GM19463 (cell line): Measurements from ENCODE around the gene POC1A.
A peak's percentile ranks its signal among the peaks of the same experiment; 100 is the strongest.
"Not testable (repeated sequence)": the region's sequence is repeated elsewhere in the genome, so short reads cannot be mapped to it uniquely, and the experiment has no call there.

Experiments used
- ATAC-seq: cut with Tn5 transposase; IDR thresholded peaks from one replicate; pipeline ENCODE4 v1.9.1; 2021; ENCODE audit warnings: mild to moderate bottlenecking, moderate library complexity; ENCODE audit not compliant: unreplicated experiment

Gene POC1A

GRCh38 chr3:52053307-52054304 is 100.6 kb downstream of the POC1A start:
- ATAC-seq, result no peak

- no peak for ATAC-seq
These were observed 101.4 kb downstream of the POC1A start for GRCh38 chr3:52052831-52053306.

- ATAC-seq, result no peak
These were observed 102.8 kb downstream of the POC1A start for GRCh38 chr3:52051444-52051843.

- ATAC-seq, result no peak
These were observed 103.7 kb downstream of the POC1A start for GRCh38 chr3:52050571-52050970.

GRCh38 chr3:52049503-52049902 is 104.7 kb downstream of the POC1A start:
- ATAC-seq, result no peak

- no peak for ATAC-seq
These were observed 106.8 kb downstream of the POC1A start for GRCh38 chr3:52047295-52047960.

- no peak for ATAC-seq
These were observed 107.4 kb downstream of the POC1A start for GRCh38 chr3:52046902-52047239.

- no peak for ATAC-seq
These were observed 107.9 kb downstream of the POC1A start for GRCh38 chr3:52046186-52046901.

GRCh38 chr3:52044869-52045619 is 109.2 kb downstream of the POC1A start:
- no peak for ATAC-seq

GRCh38 chr3:52043750-52044149 is 110.5 kb downstream of the POC1A start:
- ATAC-seq, result no peak

- ATAC-seq, result not testable (repeated sequence)
These were observed 111.2 kb downstream of the POC1A start for GRCh38 chr3:52043039-52043438.

- no peak for ATAC-seq
These were observed 113.0 kb downstream of the POC1A start for GRCh38 chr3:52041118-52041731.

GRCh38 chr3:52040600-52040999 is 113.6 kb downstream of the POC1A start:
- ATAC-seq, result no peak

- ATAC-seq, result no peak
These were observed 114.4 kb downstream of the POC1A start for GRCh38 chr3:52039846-52040245.

GRCh38 chr3:52039426-52039825 is 114.8 kb downstream of the POC1A start:
- ATAC-seq, result no peak

- no peak for ATAC-seq
These were observed 116.0 kb downstream of the POC1A start for GRCh38 chr3:52038227-52038626.

GRCh38 chr3:52037291-52037690 is 116.9 kb downstream of the POC1A start:
- no peak for ATAC-seq

- no peak for ATAC-seq
These were observed 117.4 kb downstream of the POC1A start for GRCh38 chr3:52036829-52037228.

GRCh38 chr3:52036222-52036694 is 118.0 kb downstream of the POC1A start:
- ATAC-seq, result peak; percentile 89

- ATAC-seq, result no peak
These were observed 119.6 kb downstream of the POC1A start for GRCh38 chr3:52034651-52035050.
